ENCODE measurements around the gene PROSER1.

DNA sequence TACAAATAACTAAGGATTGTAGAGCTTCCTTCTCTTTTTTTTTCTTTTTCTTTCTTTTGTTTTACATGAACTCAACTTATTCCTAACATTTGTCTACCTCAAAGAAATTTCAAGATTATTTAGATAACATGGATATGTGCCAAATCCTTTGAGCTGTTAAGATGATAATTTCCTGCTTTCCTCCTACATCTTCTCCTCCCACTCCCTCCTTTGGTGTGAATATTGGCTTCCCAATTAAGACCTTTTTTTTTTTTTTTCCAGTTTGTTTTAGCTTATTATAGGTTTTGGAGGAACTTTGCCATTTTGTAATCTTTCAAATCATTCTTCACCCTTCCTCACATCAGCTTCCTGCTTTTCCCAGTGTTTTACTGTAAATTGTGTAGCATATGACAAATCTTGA is 10.9 kb upstream of the PROSER1 start:
- TF ChIP-seq ZNF274 (IDR thresholded peaks at IDR 0.05; ENCODE audit: low read depth, low read length) (no peak), YY1 (IDR thresholded peaks at IDR 0.05; ENCODE audit: insufficient read depth, insufficient read length) (no peak), SUZ12 (IDR thresholded peaks at IDR 0.05; ENCODE audit: extremely low read depth, insufficient read depth, insufficient read length) (no peak)
